ENCODE measurements around the gene GCDH. TPM values are rescaled to one million over a fixed set of nuclear protein-coding genes. Genes with fewer than 3 reads are reported as not detected.

The GCDH gene
- total RNA-seq, 1 experiment from 2014 or later = 53.2 TPM

DNA sequence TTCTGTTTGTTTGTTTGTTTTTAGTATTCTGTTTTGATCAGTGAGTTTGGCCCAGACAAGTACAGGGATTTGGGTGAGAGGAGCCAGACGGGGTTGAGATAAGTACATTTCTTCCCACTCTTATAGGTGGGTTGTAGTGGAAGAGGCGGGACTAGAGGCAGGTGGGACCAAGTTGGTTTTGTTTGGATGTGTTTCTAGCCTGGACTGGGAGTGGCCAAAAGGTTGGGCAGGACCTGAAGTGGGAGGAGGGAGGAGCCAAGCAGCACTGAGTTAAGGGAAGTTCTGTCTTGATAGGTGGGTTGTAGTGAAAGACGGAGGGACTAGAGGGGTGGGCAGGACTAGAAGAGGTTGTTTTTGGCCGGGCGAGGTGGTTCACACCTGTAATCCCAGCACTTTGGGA is 18.7 kb upstream of the GCDH start:
- H3K27me3 ChIP-seq (ENCODE audit: insufficient read depth, low read length) = no peaks in the 10 kb centered on the region
- Mint-ChIP-seq H3K27me3 (ENCODE audit: low read depth) (no peaks in the 10 kb centered on the region), H3K4me1 (peaks cover under 1 to 5% of the 10 kb centered on the region in 2 experiments; a peak in 2 of 4 replicates), H3K9me3 (peaks cover 5 to 11% of the 10 kb centered on the region in 2 experiments; a peak in 4 of 5 replicates), H3K4me3 (no peak overlapping the region; a peak in 1 of 5 replicates), H3K36me3 (ENCODE audit: insufficient read depth in 1 of 3, low read depth in 3 of 3) (peaks cover 37 to 51% (median 40%) of the 10 kb centered on the region in 3 experiments), H3K27ac (no peak overlapping the region)
- H3K27ac ChIP-seq (ENCODE audit: insufficient read length, low read depth, low read length) = no peak overlapping the region
- H4K91ac ChIP-seq (ENCODE audit: insufficient read length, low read depth, low read length) = no peak overlapping the region
- no peak overlapping the region for H3K9ac ChIP-seq (ENCODE audit: extremely low read depth, insufficient read length, low read length)
- no peak overlapping the region for H3K4me2 ChIP-seq (ENCODE audit: insufficient read depth, insufficient read length, low read length)
- no peak overlapping the region for H4K8ac ChIP-seq (replicated peaks; ENCODE audit: insufficient read length, low read depth, low read length)
- peaks cover 3% of the 10 kb centered on the region for H4K20me1 ChIP-seq (ENCODE audit: control insufficient read depth, insufficient read depth, insufficient read length)
- H2AFZ ChIP-seq (ENCODE audit: low read length) = no peak overlapping the region
- no peak overlapping the region for H2BK15ac ChIP-seq (ENCODE audit: low read depth, low read length)
- no peak overlapping the region for H2AK5ac ChIP-seq (ENCODE audit: insufficient read length, low read length)
- no peak overlapping the region for H4K5ac ChIP-seq (ENCODE audit: insufficient read length, low read depth, low read length)
- no CpG with 5 or more reads among the region's 5 CpGs for WGBS (ENCODE audit: extremely low coverage, insufficient read length, low lambda C conversion rate)
- no peak overlapping the region for H3T11ph ChIP-seq (ENCODE audit: low read length)
- no peak overlapping the region for H3K18ac ChIP-seq (ENCODE audit: insufficient read length, low read depth, low read length)
- H3K23me2 ChIP-seq (ENCODE audit: insufficient read length, low read depth, low read length, poor library complexity, severe bottlenecking) = peaks cover 2% of the 10 kb centered on the region
- no peaks in the 10 kb centered on the region for H3K79me1 ChIP-seq (ENCODE audit: insufficient read depth, low read depth, low read length, poor library complexity, severe bottlenecking)
- H3K4ac ChIP-seq (ENCODE audit: low read depth, low read length) = no peak overlapping the region
- H3K14ac ChIP-seq (ENCODE audit: insufficient read depth, low read length) = no peak overlapping the region
- H2BK20ac ChIP-seq (ENCODE audit: low read depth, low read length, poor library complexity, severe bottlenecking) = no peak overlapping the region
- H3K79me2 ChIP-seq (ENCODE audit: insufficient read depth, low read length) = no peaks in the 10 kb centered on the region
- H3K4me1 ChIP-seq (ENCODE audit: insufficient read depth, low read length) = no peaks in the 10 kb centered on the region
- no peak overlapping the region for H2BK12ac ChIP-seq (ENCODE audit: insufficient read length, low read depth, low read length)
- TF ChIP-seq, protein P1, sequence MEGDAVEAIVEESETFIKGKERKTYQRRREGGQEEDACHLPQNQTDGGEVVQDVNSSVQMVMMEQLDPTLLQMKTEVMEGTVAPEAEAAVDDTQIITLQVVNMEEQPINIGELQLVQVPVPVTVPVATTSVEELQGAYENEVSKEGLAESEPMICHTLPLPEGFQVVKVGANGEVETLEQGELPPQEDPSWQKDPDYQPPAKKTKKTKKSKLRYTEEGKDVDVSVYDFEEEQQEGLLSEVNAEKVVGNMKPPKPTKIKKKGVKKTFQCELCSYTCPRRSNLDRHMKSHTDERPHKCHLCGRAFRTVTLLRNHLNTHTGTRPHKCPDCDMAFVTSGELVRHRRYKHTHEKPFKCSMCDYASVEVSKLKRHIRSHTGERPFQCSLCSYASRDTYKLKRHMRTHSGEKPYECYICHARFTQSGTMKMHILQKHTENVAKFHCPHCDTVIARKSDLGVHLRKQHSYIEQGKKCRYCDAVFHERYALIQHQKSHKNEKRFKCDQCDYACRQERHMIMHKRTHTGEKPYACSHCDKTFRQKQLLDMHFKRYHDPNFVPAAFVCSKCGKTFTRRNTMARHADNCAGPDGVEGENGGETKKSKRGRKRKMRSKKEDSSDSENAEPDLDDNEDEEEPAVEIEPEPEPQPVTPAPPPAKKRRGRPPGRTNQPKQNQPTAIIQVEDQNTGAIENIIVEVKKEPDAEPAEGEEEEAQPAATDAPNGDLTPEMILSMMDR (conservative IDR thresholded peaks at IDR 0.05) = no peak
- H2BK5ac ChIP-seq (ENCODE audit: insufficient read length, low read length) = no peak overlapping the region
- no peak overlapping the region for H2BK120ac ChIP-seq (ENCODE audit: low read depth, low read length, poor library complexity, severe bottlenecking)
- H3K56ac ChIP-seq (ENCODE audit: insufficient read length, low read depth, low read length) = no peak overlapping the region
- no peak overlapping the region for H3K23ac ChIP-seq (ENCODE audit: insufficient read length, low read depth, low read length)
- no peak for DNase-seq
- H3K9me3 ChIP-seq (ENCODE audit: control insufficient read depth, low read depth, low read length) = no peaks in the 10 kb centered on the region

Measured in H9 (cell line).